ENCODE results near the gene SRRM4.
"Not testable (repeated sequence)": the region's sequence is repeated elsewhere in the genome, so short reads cannot be mapped to it uniquely, and the experiment has no call there.

The SRRM4 gene

DNA sequence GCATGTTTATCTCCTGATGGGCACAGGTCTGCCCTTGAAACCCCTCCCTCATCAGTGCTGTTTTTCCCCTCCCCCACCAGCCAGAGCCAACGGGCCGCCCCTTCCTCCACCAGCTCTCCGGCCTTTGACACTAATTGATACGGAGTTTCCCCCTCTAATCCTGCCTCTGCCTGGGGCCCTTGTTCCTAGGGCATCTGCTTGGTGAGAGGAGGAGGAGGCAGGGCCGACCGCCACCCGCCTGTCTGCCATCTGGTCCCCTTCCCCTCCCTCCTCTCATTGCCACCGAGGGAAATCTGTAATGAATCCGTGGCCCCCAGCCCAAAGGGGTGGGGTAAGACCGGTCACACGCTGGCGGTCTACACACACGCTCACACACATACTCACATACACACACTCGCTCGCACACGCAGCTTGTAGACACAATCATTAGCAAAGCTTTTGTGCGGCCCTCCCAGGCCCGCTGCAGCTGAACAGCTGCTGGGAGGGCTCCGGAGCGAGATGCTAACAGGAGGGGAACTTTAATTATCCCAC is 27.4 kb downstream of the SRRM4 start:
- peak; percentile 32 for DNase-seq

DNA sequence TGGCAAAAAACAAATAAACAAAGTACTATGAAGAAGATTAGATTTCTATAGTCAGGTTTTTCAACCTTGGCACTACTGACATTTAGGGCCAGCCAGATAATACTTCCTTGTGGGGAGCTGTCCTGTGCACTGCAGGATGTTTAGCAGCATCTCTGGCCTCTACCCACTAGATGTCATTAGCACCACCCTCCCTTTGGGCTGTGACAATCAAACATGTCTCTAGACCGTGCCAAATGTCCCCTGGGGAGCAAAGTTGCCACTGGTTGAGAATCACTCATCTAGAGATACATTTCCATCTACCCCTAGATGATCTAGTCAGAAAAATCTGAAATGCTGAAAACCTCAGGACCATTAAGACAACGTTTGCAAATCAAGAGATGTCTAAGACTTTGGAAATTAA is 29.9 kb downstream of the SRRM4 start:
- no peak for DNase-seq

DNA sequence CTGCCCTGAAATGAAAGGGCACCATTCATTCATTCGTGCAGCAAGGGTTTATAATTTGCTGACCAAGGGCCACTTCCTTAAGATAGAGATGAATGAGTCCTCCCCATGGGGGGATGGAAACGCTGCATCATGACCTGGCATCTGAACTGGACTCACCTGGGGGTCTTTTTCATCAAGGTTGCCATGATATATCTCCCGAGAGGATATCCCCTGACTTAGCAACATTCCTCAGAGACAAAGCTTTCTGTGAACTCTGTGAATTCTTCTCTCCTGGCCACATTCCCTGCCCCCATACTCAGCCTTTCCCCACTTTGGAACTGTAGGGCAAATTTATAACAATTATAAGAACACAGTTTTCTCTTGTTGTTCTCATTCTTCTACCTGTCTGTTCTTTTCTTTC is 30.8 kb downstream of the SRRM4 start:
- no peak for DNase-seq

DNA sequence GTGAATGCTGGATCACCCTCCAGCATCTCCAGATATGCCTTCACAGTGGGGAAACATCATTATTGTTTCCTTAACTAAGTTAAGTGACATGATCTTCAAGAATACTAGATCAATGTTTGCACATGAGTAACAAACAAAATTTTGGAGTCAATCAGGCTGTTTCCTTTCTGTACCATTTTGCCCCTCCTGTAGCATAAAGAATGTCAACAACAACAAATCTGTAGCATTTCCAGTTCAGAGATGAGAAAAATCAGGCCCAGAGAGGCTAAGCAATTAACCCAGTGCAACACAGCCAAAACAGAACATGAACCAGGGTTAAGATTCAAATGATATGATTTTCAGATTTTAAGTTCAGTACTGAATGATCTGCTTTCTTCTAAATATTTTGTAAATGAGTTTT is 31.7 kb downstream of the SRRM4 start:
- DNase-seq: no peak

DNA sequence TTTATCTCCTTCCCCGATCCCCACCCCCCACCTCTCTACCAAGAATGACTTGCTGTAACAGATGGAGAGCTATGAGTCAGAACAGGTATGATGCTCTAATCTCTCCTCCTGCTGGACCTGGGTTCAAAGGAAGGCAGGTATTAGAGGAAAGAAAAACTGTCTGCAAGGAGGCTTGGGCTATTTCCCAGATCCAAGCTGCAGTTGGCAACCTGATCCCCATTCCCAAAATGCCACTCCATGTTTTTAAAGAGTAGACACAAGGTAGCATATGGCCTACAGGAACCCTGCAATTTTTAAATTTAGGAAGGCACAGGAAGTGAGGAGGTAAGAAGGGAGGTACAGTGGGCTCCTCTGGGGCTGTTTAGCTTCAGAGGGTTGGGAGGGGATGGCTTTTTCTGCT is 33.0 kb downstream of the SRRM4 start:
- no peak for DNase-seq

DNA sequence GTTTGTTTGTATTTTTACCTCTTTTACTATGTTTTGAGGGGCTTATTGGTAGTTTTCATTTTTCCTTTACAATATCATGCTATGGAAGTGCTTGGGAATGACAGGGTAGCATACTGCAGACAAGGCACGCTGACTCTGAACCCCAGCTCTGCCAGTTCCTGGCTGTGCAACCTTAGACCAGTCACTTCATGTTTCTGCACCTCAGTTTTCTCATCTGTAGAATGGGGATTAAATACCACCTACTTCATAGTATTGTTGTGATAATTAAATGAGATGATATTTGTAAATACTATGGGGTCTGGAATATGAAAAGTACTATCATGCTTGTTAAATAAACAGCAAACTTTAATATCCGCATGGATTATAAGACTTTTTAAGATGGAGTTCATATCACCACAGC is 35.4 kb downstream of the SRRM4 start:
- no peak for DNase-seq

DNA sequence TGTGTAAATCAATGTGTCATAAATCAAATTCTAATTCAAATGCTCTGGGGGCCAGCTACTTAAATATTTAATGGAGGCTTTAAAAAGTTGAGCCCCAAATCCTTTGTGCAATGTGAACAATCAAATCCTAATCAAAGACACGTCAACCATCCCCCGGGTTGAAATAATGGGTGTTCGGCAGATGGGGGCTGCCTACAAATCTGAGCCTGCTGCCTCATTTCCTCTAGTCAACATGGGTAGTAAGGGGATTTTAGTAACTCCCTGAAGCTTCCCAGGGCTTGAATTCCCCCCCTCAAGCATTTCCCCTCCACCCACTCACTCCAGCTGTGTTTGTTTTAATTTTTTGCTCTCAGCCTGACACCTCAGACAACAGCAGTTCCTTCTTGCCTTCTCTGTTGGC is 37.8 kb downstream of the SRRM4 start:
- no peak for DNase-seq

DNA sequence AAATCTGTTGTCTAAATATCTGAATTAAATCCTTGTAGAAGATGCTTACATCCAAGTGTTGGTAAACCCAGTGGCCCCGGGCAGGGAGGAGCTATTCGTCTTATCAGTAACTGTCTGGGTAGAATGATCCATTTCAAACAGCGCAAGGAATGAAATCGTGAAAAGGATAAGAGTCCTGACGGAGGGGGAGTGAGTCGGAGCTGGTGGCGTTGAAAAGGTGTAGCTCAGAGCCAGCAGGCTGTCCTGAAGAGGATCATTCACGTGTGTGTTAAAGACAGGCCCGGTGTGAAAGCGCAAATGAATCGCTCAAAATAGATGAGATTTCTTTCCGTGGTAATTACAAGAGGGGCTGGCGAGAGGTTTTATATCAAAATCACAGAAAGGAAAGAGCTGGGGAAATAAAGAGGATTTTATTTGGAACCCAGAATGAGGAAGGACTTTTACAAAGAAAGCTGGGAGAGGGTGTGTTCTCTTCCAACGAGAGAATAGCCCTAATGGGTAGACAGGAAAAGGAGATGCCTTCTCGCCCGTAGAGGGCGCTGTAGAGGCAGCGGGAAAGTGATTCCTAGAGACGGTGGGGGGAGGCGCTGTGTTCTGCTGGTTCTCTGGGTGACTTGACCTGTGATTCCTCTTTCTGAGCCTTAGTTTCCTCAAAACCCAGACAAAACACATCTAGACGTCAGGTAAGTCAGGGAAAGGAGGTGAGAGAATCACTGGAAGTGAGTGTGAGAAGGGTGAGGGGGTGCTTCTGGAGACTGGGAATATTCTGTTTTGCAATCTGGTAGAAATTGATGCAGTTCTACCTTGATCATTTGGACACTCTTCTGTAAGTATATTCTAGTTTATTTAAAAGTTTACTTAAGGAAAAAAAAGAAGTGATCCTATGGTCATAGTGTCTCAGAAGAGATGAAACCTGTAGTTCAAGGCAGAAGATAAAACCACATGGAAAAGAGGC is 39.3 kb downstream of the SRRM4 start:
- no peak for DNase-seq

DNA sequence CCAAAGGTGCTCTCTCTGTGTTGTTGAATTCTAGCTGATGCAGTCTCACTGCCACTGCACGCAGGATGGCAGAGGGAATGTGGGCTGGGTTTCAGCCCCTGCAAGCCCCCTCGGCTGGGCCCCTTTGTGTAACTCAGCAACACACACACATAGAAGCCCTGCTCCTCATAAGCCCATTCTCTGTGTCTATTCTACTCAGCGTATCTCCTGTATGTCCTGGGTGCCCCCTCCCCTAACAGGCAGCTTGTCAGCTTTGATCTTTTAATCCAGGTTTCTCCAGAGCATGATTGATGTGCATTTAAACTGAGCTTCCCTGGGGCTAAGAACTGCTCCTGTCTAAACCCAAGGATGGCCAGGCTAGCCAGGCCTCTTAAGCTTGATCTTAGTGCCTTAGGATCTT is 43.0 kb downstream of the SRRM4 start:
- no peak for DNase-seq

DNA sequence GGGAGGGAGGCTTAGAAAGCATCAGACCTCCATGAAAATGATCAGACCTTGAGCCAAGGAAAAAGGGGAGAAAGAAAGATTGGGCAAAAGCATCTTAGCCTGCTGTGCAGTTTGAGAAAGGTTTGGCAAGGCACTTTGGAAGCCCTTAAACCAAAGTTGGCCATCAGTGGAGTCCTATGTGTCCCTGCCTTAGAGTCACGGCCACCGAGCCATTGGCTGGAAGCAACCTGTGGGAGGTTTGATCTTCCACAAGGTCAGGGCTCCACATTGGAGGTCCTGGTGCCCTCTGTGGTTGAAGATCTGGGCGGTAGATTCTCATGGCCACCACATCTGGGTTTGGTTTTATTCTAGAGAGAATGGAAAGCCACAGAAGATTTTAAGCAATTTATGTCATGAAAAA is 44.4 kb downstream of the SRRM4 start:
- DNase-seq: no peak

DNA sequence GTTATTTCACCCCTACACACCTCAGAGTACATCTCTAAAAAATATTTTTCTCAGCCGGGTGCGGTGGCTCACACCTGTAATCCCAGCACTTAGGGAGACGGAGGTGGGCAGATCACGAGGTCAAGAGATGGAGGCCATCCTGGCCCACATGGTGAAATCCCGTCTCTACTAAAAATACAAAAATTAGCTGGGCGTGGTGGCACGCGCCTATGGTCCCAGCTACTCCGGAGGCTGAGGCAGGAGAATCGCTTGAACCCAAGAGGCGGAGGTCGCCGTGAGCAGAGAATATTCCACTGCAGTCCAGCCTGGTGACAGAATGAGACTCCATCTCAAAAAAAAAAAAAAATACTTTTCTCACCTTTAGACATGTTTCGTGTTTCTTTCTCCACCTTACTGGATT is 52.0 kb downstream of the SRRM4 start:
- DNase-seq: not testable (repeated sequence)

DNA sequence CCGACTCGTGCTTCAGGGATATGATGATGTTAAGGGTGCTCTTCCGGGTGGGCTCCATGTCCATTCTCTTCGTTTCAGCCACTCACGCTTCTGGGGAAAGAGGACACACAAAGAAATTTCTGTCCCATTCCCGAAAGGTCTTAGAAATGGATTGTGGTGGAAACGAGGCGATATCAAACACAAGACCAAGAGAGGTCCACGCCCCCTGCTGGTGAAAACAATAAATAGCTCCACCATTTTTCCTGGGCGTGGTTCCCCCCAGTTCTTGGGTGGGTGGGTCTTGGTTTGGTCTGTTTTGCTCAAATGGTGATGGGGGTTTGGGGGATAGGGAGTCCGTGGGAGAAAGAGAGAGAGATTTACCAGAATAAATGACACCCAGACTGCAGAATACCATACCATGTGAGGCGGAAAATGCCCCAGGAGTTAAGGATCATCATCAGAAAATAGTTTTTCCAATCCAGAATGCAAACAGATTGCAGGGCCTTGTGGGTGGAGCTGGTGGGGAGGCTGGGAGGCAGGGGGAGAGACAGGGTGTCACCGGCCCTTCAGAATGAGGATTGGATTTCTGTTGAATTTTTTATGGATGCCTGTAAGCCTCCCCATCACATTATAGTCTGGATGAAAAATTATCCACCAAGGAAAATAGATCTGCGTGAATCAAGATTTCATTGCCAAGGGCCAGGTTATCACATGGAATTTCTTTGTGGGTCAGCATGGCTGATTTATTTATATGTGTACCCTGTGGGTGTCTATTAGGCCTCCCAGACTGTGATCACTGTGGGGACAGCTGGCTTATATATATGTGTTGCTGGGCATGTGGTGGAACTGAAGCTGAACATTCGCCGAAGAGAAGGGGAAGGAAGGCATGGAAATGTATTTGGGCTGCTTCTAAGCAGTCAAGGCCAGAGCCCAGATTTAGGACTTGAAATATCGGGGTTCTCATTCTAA is 55.8 kb downstream of the SRRM4 start:
- DNase-seq: peak; percentile 41

DNA sequence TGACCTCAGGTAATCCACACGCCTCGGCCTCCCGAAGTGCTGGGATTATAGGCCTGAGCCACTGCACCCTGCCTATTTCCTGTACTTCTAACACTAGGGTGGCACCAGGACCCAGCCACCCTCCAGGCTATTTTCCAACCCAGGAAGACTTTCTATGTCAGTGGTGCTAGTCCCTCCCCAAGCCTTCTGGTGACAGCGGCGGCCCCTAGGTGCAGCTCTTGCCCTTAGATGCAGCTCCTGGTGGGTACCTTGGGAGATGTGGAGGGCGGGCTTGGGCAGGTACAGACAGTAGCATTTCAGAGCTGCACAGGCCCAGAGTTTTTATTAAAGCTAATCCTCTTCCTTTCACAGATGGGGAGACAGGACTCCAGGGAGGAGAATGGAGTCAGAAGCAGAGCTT is 62.8 kb downstream of the SRRM4 start:
- no peak for DNase-seq

DNA sequence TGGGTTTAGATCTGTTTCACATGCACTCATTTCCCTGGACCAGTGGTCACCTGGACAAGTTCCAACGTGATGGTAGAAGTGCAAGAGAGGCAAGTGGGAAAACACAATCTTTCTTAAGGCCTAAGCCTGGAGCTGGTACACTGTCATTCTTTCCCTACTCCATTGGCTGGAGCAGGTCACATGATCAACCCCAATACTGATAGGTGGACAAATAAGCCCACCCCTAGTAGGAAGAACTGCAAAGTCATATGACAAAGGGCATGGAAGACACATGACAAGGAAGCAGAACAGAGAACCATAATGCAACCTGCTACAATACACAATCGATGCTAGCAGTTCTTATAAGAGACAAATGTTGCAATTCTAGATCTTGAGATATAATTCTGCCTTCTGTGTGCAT is 66.3 kb downstream of the SRRM4 start:
- DNase-seq: no peak

DNA sequence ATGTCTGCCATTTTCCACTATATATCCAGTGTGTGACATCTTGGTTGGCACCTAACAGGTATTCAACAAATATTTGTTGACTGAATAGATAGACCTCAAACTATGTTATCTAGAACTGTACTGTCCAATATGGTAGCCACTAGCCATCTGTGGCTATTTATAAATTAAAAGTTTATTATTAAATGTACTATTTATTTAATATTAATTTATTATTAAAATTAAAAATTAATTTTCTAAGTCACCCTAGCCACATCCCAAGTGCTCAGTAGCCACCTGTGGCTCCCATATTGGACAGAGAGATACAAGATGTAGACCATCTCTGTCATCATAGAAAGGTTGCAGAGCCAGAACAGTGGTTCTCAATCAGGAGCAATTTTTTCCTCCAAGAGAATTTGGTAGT is 69.3 kb downstream of the SRRM4 start:
- no peak for DNase-seq

DNA sequence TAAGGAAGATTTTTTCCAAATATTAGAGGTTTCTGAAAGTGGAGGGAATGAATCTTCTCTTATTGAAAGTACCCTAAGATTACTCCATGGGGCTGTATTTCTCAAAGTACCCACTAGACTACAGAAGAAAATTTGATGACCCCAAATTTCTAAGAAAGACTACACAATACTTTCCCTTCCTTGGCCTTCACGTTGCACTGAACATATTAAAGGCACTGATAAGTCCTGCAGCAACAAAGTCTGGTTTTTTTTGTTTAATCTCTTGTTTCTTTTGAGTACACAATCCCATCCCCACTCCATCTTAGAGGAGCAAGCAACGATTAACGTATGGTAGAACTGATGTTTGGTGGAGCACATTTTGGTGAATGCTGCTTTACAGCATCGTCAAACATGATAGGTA is 70.1 kb downstream of the SRRM4 start:
- DNase-seq: no peak

DNA sequence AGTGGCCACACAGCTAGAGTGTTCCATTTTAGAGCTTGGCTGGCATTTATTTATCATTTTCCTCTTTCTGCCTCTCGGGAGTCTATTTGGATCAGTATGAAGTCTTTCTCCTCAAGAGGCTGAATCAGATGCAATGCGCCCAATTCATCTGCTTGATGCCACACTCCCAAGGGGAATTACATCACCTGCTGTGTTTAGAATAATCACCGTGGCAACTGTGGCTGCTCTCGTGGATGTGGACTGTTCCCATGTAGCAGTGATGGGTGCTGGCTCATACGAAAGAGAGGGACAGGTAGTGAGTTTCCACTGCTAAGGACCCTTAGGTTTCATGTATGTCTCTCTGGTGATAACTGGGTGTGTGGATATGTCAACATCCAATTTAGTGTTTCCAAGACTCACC is 70.7 kb downstream of the SRRM4 start:
- no peak for DNase-seq

DNA sequence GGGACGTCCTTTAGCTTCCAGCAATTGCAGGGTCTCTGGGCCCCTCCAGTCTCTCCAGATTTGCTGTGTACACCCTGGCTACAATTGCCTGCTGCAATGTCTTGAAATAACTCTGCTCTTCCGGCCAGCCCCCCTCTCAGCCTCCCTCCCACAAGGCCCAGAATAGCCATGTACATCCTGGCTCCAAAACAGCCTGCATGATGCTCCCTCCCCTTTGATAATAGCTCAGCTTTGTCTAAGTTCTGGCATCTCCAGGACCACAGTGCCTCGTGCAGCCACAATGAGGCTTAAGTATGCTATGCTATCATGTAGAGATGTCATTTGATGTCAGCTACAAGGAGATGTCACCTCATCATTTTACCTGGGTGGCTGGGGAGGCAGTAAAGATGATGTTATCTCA is 74.6 kb downstream of the SRRM4 start:
- no peak for DNase-seq

DNA sequence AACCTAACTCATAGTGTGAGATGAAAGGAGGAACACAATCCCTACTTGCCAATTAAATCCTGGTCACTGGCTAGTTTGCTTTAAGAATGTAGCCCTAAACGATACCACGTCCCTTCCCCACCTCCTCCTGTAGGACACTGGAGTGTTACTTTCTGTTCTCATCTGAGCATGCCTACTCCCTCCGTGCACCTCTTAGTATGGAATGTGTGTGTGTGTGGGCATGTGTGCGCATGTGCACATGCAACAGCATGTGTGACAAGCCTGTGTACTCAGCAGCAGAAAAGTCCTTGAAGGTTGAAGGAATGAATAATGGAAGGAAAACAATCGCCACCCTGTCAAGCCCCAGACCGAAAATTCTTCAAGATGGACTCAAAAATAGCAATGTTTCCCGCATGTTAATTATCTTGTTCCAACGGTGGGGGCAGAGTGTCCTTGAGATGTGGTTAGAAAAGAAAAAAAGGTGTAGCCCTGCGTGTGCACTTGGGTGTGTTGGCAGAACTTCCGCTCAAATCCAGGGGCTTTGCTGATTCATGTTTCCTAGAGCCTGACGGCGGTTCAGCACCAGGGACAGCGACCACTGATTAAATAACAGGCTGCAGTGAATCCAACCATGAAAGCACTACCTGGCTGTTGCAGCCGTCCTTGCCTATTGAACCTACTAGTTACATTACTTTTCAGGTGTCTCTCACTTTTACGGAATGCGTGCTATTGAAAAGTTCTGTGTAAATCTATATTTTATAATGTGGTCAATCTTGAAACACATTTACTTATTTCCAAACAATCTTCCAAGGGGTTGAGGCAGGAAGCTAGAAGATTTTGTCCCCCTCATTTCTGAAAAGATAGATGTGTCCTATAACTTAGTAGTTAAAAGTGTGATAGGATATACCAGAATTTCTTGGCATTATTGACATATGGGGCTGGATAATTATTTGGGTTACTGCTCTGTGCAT is 79.8 kb downstream of the SRRM4 start:
- peak; percentile 15 for DNase-seq

DNA sequence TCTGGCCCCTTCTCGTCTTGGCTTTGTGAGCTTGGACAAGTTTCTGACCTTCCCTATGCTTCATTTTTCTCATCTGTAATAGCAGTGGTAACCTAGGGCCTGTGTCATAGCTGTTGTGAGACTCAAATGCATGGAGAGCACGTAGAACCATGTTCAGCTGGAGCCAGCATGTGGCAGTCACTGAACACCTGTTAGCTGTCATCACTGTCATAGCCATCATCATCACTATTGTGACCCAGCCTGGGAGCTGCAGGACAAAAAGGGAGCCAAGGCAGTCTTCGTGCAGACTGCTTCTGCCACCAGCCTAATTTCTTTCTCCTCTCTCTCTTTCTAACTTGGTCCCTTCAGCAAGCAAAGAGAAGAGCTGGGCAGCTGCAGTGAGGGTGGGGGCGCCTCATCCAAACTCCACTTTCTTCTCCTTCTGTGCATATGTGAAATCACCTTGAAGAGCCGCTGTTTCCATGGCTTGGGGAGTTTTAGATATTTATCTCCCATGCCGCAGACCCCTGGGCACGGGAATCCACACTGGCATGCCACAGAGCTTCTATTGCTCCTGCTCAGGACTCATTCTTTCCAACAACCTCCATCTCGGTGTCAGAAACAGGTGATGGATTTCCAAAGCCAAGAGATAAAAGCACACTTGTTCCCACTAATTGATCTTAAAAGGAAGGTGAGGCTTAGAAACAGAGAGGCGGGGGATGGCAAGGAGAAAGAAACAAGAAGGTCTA is 87.0 kb downstream of the SRRM4 start:
- peak; percentile 69 for DNase-seq

DNA sequence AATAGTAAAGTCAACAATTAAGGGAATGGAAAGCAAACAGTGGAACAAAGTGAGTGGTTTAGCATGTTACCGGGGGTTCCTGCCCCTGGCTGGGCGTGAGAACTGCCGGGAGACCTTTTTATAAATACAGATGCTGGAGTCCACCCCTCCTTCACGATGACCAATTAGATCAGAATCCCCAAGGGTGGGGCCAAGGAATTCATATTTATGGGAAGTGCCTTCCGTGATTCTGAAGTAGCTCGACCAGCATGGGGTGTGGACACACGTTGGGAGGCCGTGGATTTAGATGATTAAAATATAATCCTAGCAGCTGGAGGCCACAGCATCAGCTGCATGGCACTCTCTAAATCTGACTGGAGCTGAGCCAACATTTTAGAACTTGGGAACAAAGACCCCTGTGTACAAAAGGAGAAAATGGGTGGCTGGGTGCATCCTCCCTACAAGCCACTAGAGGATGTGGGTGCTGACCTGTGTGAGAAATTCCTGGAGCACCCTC is 87.9 kb downstream of the SRRM4 start:
- peak; percentile 65 for DNase-seq

DNA sequence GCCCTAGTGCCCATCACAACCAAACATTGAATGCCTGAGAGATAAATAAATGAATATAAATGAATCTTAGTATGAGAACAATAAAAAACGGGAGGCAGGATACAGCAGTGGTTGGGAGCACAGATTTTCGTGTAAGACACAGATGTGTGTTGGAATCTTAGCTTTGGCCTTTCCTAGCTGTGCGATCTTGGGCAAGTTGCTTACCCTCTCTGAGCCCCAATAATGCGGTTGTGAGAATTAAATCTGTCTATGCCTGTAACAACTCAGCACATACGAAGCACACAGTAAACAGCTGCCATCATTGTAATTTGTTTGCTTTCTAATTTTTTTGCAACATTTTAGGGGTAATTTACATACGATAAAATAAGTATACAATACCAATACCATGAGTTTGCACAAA is 89.8 kb downstream of the SRRM4 start:
- no peak for DNase-seq

Data from NCI-H510A treated with DMSO at 0.1 percent for 48 hours (cell line).